Calu3 (cell line): Measurements from ENCODE around the gene DLX4. TPM values are rescaled to one million over a fixed set of nuclear protein-coding genes. Genes with fewer than 3 reads are reported as not detected.

Experiments used
- BruUV-seq: library from RNA; stranded (reverse); fragments of 400-500 nt; replicated peaks from 2 replicates; lab custom pipeline; 2021; lab: Mats Ljungman, UMichigan
- CTCF ChIA-PET: fragments of 300-600 bp; sonication (Branson Sonifier 250); formaldehyde crosslinking; loops from one replicate; lab custom pipeline; 2022; ENCODE audit warnings: antibody characterized with exemption; lab: Charles Lee
- DNase-seq: peaks from one replicate; pipeline ENCODE4 v3.0.0; 2022
- H3K27ac Mint-ChIP-seq: one replicate; pipeline ENCODE4 v1.8.0; 2022; ENCODE audit warnings: mixed read lengths; ENCODE audit not compliant: unreplicated experiment
- H3K27me3 Mint-ChIP-seq: one replicate; pipeline ENCODE4 v1.8.0; 2022; ENCODE audit warnings: mixed read lengths; ENCODE audit not compliant: unreplicated experiment
- H3K36me3 Mint-ChIP-seq: one replicate; pipeline ENCODE4 v1.8.0; 2022; ENCODE audit warnings: mild to moderate bottlenecking, moderate library complexity, mixed read lengths; ENCODE audit not compliant: insufficient read depth, unreplicated experiment
- H3K4me1 Mint-ChIP-seq: one replicate; pipeline ENCODE4 v1.8.0; 2022; ENCODE audit warnings: mild to moderate bottlenecking, low read depth, mixed read lengths; ENCODE audit not compliant: unreplicated experiment
- H3K4me3 Mint-ChIP-seq: one replicate; pipeline ENCODE4 v1.8.0; 2022; ENCODE audit warnings: mild to moderate bottlenecking, low read depth, moderate library complexity, mixed read lengths; ENCODE audit not compliant: unreplicated experiment
- H3K9me3 Mint-ChIP-seq: one replicate; pipeline ENCODE4 v1.8.0; 2022; ENCODE audit warnings: low read depth, mixed read lengths; ENCODE audit not compliant: unreplicated experiment
- CTCF ChIP-seq: fragments of 200-600 bp; IDR thresholded peaks from one replicate; pipeline ENCODE4 v1.8.0; 2022; ENCODE audit warnings: antibody characterized with exemption; ENCODE audit not compliant: unreplicated experiment
- intact Hi-C: fragments of 100-400 bp; cut with micrococcal nuclease; formaldehyde crosslinking; loops from one replicate; pipeline ENCODE4 v1.10.0; 2022; ENCODE audit not compliant: unreplicated experiment
- total RNA-seq: library from RNA; stranded (reverse); gene quantifications from 2 replicates; pipeline ENCODE4 v1.2.3, GENCODE V29; 2022

DLX4 gene
- total RNA-seq, 1 experiment from 2014 or later = 2.5 TPM

- DNase-seq = no peak
- no peak for TF ChIP-seq CTCF
- intact Hi-C loops = no loop called here
- BruUV-seq = no TSS peak
- Mint-ChIP-seq H3K4me1 (no peaks in the 10 kb centered on the region), H3K9me3 (peaks cover 11% of the 10 kb centered on the region), H3K27ac (no peak overlapping the region), H3K36me3 (no peaks in the 10 kb centered on the region), H3K27me3 (peaks cover 11% of the 10 kb centered on the region), H3K4me3 (no peak overlapping the region)
- CTCF ChIA-PET = no interaction called here
Measured at GRCh38 chr17:50014471-50015088, 45.6 kb downstream of the DLX4 start.

GRCh38 chr17:50015146-50015545 is 46.2 kb downstream of the DLX4 start:
- Mint-ChIP-seq H3K9me3 (peaks cover 11% of the 10 kb centered on the region), H3K36me3 (no peaks in the 10 kb centered on the region), H3K27ac (no peak overlapping the region), H3K27me3 (peaks cover 5% of the 10 kb centered on the region), H3K4me1 (no peaks in the 10 kb centered on the region), H3K4me3 (no peak overlapping the region)
- BruUV-seq = no TSS peak
- intact Hi-C loops = no loop called here
- no peak for DNase-seq
- CTCF ChIA-PET = no interaction called here
- no peak for TF ChIP-seq CTCF

GRCh38 chr17:50018909-50019308 is 49.9 kb downstream of the DLX4 start:
- H3K9me3 Mint-ChIP-seq = peaks cover 4% of the 10 kb centered on the region
- DNase-seq = no peak
- H3K27ac Mint-ChIP-seq = no peak overlapping the region
- no peaks in the 10 kb centered on the region for H3K27me3 Mint-ChIP-seq
- intact Hi-C loops = no loop called here
- CTCF ChIA-PET = interaction anchor here (0.6 to 1.1 kb wide), 2 partner anchors 18 to 151 kb away, joined by 3 to 5 read pairs; no protein-coding TSS in a partner anchor
- BruUV-seq = no TSS peak
- no peak overlapping the region for H3K4me3 Mint-ChIP-seq
- no peak for TF ChIP-seq CTCF
- H3K36me3 Mint-ChIP-seq = no peaks in the 10 kb centered on the region
- peaks cover 9% of the 10 kb centered on the region for H3K4me1 Mint-ChIP-seq

GRCh38 chr17:50020841-50021599 is 52.0 kb downstream of the DLX4 start:
- intact Hi-C loops = no loop called here
- CTCF ChIA-PET = no interaction called here
- DNase-seq = no peak
- peaks cover 2% of the 10 kb centered on the region for H3K36me3 Mint-ChIP-seq
- H3K27ac Mint-ChIP-seq = no peak overlapping the region
- TF ChIP-seq CTCF = no peak
- H3K4me1 Mint-ChIP-seq = peaks cover 9% of the 10 kb centered on the region
- H3K27me3 Mint-ChIP-seq = no peaks in the 10 kb centered on the region
- BruUV-seq = no TSS peak
- H3K9me3 Mint-ChIP-seq = no peaks in the 10 kb centered on the region
- no peak overlapping the region for H3K4me3 Mint-ChIP-seq
